Inflammatory macrophage treated with lipopolysaccharide for 1 hour (primary cell): Measurements from ENCODE around the gene TFB2M.

Source experiments
- DNase-seq, 2 donors: peaks; one replicate each; pipeline ENCODE4 v3.0.0-alpha.2; 2020 to 2022

TFB2M gene

DNA sequence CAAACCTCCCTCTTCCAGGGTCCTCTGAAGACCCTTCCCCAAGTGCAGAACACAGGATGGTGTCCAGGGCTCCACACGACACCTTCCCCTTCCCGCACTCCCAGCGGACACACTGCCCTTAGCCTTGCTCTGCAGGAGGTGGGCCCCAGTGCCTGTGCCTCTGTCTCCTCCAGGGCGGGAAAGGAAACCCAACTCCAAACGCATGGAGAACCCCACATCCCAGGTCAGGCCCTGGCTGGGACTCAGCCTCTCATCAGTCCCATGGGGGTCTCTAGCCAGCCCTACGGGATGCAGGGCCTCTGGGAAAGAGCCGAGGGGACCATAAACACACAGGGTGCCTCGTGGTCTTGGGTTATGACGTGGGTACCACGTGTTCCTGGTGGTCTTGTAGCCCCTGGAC, 53.4 kb downstream of the TFB2M start:
- no peak for DNase-seq

DNA sequence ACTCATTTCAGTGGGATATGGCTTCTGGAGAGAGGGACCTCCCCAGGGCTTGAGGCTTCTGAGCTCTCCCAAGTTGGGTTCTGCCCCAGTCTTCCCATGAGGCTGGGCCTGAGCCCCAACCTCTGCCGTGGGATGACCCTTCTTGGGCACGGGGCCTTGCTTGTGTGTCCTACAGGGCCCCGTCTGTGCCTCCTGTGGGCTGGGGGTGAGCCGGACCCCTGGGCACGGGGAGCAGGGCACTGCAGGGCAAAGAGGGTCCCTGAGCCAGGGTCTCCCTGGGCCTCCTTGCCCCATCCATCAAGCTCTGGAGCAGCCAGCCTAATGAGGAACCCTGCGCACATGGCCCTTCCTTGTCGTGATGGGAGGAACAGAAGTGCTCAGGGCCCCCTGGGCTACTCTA, 53.8 kb downstream of the TFB2M start:
- no peak for DNase-seq

DNA sequence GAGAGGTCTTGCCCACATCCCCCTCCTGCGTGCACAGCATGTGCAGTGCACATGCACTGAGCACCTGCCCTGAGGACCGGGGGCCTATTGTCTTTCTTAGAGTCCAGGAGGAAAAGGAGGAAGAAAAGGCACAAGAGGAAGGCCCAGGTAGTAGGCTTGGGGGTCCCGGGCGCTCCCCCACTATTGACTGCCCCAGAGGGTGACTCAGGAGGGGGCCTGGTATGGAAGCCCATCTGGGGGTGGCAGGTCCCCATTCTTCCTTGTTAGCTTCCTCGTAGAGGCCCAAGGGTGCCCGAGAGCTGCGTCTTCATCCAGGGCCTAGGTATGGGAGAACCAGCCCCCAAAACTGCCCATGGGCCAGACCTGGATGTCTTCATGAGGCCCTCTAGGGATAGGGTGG, 54.9 kb downstream of the TFB2M start:
- DNase-seq, result no peak

GRCh38 chr1:246510147-246511030, 55.7 kb downstream of the TFB2M start:
- no peak for DNase-seq

GRCh38 chr1:246508897-246509688, 57.0 kb downstream of the TFB2M start:
- no peak for DNase-seq

- DNase-seq, result peak; percentile 66 to 75
Measured at GRCh38 chr1:246506674-246507481, 59.2 kb downstream of the TFB2M start, which contains the start of gene SMYD3. Gene SMYD3 (minus strand): TSS chr1:246507279.

DNA sequence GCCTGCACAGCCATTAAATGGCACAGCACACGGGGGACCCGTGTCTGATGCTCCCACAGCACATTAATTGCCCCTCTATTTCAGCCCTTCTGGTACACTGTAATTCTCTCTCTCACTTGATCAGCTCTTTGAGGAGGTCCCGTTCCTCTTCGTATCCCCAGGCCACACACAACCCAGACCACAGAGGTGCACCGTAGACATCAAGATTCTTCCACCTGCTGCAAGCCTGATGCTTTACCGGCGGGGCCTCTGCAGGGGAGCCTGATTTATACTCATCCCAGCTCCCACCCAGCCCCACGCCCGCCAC, 59.7 kb downstream of the TFB2M start:
- no peak for DNase-seq

DNA sequence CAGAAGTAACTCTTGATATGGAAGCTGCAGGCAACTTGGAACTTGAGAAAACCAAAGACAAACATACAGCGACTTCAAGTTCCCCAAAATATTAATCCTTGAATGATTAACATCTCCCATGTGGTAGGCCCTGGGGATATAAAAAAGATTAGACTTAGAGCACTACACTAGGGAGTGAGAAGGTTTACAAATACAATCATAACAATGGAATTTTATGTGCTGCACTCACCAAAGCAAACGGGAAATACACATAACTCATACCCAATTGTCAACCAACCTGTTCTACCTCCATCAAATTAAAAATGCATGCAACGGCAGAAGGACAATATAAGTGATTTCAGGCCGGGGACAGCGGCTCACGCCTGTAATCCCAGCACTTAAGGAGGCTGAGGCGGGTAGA, 62.7 kb downstream of the TFB2M start:
- no peak for DNase-seq

DNA sequence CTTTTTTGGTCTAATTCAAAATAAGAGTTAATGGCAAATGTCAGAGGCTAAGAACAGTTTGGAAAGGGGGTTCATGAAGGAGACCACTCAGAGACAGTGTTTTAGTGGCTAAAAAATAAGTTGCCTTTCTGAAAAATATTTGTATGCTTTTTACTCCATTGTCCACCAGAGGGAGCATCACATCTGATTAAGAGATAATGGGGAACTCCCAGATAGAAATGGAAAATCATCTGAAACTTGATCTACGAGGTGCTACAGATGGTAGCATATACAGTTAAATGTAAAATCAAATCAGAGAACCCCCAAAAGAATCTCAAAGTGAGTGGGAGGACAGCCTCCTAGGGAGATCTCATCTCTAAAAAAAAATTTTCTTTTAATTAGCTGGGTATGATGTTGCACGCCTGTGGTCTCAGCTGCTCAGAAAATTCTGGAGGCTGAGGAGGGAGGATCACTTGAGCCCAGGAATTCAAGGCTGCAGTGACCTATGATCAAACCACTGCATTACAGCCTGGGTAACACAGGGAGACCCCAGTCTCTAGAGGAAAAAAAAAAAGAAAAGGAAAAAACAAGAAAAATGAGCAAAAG, 68.6 kb downstream of the TFB2M start:
- DNase-seq, result peak; percentile 61 to 86

GRCh38 chr1:246492611-246493245, 73.3 kb downstream of the TFB2M start:
- DNase-seq, result peak; percentile 20 to 60

- DNase-seq, result no peak
Measured at GRCh38 chr1:246491551-246492053, 74.5 kb downstream of the TFB2M start.
